Hippocampal formation (tissue), 2 donors: ENCODE measurements around the gene LRP2BP.
"Not testable (repeated sequence)": the region's sequence is repeated elsewhere in the genome, so short reads cannot be mapped to it uniquely, and the experiment has no call there.

Experiments used
- DNase-seq, 2 donors: peaks; one replicate each; lab custom pipeline; 2025; lab: John Stamatoyannopoulos, UW

The LRP2BP gene

GRCh38 chr4:185325721-185326120 is 70.0 kb downstream of the LRP2BP start:
- DNase-seq: not testable (repeated sequence)

DNA sequence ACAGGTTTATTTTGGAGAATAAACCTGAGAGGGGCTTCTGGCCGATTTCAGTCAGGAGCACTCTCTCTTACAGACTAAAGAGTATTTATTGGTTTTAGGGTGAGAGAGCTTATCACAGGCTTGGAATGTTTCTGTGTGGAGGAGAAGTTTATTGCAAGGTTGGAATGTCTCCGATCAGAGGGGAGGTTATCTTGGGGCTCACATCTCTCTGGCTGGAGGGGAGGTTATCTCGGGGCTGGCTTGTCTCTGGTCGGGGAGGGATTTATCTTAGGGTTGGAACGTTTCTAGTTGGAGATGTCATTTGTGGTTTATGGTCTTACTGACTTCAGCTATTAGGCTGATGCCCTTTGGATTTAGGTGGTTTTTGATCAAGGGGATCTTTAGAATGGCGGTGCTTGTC is 71.4 kb downstream of the LRP2BP start:
- not testable (repeated sequence) for DNase-seq

DNA sequence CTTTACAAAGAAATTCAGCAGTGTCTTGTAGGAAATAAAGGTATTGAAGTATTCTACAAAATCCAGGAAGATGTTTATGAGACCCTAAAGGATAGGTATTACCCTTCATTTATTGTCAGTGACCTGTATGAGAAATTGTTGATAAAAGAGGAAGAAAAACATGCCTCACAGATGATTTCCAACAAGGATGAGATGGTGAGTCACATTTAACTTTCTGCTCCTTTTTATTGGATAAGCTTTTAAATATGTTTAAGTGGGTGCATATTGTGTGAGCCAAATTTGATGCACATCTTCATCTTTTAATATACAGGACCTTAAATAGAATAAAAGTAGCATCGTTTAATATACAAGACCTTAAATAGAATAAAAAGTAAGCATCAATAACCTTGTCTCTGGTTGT is 72.1 kb downstream of the LRP2BP start:
- no peak for DNase-seq

DNA sequence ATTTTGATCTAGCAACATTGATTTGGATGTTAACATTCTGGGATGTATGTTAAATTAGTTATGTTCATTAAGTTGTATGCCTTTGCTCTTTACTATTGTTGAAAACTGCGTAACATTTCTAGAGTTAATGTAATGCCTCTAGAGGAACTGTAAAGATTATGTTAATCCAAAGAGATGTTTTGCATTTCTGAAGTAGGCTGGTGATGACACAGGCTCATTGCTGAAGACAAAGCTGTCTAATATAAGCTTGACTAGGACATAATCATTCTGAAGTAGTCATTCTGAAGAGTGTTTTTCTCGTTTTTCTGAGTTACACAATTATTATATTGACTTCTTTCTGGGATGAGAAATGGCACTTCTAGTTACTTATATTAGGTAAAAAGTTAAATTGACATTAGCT is 72.9 kb downstream of the LRP2BP start:
- DNase-seq: no peak

DNA sequence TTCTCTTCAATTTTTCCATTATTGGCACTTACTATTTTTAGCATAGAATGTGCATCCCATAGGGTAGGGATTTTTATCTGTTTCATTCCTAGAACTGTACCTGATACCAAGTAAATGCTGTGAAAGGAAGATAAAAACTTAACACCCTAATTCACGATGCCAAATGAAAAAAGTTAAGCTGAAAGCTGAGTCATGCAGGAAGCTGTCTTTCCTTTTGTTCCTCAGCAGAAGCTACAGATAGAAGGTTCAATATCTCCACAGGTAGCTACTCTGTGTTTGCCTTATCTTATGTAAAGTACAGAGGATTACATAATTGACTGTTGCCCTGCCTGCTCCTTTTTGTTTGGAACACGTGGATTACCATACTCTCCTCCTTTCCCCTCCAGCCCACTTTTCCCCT is 77.0 kb downstream of the LRP2BP start:
- no peak for DNase-seq

GRCh38 chr4:185317880-185318279 is 77.8 kb downstream of the LRP2BP start:
- DNase-seq: no peak

- DNase-seq: not testable (repeated sequence)
Measured at GRCh38 chr4:185317462-185317861, 78.3 kb downstream of the LRP2BP start.
